CMK (cell line): Measurements from ENCODE around the gene ARMH3.
"Not testable (repeated sequence)": the region's sequence is repeated elsewhere in the genome, so short reads cannot be mapped to it uniquely, and the experiment has no call there.

ENCODE experiments used
- DNase-seq: peaks from one replicate; pipeline ENCODE4 v3.0.0-alpha.2; 2010; ENCODE audit warnings: low read depth

The ARMH3 gene

DNA sequence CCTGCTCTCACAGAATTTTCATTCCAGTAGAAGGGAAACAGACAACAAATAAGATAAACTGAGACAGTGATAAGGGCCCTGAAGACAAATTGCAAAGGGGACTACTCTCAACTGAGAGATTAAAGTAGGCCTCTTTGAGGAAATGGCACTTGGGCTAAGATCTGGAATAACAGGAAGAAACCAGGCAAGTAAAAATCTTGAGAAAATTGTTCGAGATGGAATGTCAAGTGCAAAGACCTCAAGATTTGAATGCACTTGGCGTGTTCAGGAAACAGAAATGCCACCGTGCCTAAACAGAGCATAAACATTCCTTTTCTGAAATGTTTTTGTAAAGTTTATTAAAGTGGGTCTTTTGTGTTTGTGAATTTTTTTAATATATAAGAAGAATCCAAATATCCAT, 10.7 kb downstream of the ARMH3 start:
- no peak for DNase-seq

DNA sequence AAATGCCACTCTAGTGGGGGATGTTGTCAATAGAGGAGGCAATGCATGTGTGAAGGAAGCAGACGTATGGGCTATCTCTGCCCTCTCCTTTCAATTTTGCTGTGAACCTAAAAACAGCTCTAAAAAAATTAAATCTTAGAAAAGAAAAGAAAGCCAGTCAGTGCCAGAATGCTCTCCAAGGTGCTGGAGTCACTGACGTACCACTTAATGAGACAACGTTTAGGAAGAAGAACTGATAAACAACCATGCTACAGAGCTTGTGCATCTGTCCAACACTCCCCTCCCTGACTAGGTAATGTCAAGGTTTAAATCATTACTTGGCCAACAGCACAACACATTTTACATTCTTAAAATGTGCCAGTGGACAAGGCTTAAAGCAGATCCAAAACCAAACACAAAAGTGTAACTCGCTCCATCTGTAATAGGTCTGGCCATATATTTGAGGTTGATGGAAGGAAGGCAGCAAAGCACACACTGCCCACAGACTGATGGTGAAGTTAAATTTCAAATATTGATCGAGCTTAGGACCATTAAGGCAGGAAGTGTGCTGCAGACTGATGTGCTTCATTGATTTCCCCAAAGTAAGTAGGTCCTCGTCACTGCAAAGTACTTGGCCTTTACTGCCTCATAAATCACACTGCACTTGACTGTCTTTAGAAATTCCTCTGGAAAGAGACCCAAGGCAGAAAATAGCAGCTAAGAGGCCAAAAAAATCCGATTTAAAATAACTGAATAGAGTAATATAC, 15.5 kb downstream of the ARMH3 start:
- DNase-seq, result no peak

DNA sequence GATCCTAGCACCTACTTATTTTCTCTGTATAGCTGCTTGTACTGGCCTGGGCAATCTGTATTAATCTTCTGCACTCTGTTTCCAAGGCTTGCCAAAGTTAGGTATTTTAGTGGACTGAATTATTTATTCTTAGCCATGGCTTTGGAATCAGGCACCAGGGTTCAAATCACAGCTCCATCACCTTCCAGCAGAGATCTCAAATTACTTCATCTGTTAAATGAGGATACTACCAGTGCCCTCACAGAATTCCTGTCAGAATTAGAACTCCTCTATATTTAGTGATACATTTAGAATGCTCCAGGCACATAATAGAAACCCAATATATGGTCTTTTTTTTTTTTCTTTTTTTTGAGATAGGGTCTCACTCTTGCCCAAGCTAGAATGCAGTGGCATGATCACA, 17.6 kb downstream of the ARMH3 start:
- no peak for DNase-seq

DNA sequence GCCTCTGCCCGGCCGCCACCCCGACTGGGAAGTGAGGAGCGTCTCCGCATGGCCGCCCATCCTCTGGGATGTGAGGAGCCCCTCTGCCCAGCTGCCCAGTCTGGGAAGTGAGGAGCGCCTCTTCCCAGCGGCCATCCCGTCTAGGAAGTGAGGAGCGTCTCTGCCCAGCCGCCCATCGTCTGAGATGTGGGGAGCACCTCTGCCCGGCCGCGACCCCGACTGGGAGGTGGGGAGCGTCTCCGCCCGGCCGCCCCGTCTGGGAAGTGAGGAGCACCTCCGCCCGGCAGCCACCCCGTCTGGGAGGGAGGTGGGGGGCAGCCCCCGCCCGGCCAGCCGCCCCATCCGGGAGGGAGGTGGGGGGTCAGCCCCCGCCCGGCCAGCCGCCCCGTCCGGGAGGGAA, 20.2 kb downstream of the ARMH3 start:
- DNase-seq, result not testable (repeated sequence)

DNA sequence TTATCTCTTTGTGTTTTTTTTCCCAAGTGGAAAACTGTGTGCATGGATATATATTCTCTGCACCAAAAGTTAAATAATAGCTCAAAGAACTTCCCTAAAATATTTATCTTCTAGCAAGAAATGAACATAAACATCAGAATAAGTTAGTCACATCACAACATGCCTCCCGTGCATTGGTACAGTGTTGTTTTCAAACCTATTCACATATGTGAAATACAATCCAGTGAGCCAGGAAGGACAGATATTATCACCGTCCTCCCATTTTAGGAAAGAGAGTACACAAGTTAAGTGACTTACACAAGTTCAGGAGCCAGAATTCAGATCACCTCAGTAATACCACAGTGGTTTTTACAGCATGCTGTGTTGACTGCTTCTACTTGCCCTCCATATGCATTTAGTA, 22.2 kb downstream of the ARMH3 start:
- DNase-seq, result no peak

DNA sequence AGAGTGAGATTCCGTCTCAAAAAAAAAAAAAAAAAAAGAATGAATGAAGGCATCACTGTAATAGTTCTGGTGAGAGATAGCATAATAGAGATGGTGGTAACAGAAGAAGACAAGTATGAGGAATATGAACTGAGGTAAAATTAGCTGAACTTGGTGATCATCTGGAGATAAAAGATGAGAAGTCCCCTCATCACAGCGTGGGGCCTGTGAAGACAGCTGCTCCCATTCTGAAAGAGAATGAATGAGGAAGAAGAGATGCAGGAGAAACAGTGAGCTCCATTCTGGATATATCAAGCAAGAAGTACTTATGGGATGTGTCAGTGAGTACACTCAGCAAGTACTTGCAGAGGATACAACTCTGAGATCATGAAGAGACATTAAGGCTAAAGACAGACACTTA, 28.7 kb downstream of the ARMH3 start:
- DNase-seq, result no peak

DNA sequence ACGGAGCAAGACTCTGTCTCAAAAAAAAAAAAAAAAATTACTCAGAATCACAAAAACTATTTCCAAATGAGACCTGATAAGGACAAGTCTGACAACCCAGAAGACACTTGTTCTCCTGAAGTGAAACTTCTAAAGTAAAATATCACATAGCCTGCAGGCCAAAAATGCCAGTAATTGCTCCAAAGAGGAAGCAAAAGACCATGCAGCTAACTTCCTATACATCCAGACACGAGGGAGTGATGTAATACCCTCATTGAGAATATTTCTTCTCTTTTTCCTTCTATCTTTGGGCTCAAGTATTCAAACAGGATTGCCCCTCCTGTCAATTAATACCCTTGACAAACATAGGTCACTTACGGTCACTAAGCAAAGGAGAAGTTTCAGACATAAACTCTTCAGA, 31.2 kb downstream of the ARMH3 start:
- DNase-seq, result no peak

DNA sequence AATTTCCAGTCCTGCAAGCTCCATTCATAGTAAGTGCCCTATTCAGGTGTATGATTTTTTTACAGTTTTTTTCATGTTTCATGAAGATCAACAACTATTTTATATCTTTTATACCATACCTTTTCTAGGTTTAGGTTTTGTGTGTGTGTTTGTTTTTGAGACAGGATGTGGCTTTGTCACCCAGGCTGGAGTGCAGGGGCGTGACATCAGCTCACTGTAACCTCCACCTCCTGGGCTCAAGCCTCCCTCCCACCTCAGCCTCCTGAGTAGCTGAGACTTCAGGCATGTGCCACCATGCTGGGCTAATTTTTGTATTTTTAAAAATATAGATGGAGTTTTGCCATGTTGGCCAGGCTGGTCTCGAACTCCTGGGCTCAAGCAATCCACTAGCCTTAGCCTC, 35.0 kb downstream of the ARMH3 start:
- no peak for DNase-seq

DNA sequence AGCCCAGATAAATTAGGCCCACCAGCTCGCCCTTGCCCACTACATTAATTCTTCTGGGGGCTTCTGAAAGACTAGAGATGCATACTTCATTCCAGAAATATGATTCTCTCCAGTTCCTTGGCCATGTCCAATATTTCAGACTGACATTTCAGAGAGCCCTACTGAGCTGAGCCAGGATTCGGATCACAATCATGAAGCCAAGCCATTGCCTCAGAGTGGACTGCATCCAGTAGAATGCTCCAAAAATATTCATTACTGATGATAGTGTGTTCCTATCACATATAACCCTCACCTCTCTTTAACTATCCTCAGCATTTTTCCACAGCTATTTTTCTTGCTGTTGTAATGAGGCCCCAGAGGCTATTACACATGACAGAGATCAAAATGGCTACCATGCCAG, 38.7 kb downstream of the ARMH3 start:
- no peak for DNase-seq

DNA sequence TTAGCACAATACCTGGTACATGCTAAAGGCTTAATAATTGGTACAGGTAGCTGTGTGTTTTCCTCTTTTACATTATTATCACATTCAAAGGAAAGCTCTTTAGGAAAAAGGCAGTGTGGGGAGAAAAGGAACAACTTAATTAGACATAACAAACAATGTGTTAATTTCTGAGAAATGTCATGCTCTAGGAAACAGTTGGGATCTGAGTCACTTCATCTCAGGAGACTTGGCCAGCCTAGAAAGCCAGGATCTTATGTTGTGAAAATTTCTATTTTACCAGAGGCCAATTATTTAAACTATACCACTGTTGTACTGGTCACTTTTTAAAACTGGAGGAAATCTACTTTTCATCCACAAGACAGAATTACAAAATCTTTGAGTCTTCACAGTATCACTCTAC, 39.6 kb downstream of the ARMH3 start:
- DNase-seq, result no peak

DNA sequence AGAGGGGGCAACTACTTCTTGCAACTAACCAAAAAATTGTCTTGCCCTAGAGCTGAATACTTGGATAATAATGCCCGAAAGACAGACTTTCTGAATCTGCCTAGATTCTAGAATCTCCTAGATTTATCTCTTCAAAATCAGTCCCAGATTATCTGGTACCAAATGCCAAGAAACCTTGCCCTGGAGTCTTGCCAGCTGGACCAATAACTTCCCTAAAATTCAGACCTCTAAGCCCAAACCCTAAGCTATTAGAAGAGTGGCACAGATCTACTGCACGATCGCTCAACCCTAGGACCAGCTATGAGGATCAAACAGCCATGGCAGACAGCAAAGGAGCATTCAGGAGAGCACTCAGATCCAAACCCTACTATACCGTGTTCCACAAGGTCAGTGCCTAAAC, 45.0 kb downstream of the ARMH3 start:
- DNase-seq, result no peak

DNA sequence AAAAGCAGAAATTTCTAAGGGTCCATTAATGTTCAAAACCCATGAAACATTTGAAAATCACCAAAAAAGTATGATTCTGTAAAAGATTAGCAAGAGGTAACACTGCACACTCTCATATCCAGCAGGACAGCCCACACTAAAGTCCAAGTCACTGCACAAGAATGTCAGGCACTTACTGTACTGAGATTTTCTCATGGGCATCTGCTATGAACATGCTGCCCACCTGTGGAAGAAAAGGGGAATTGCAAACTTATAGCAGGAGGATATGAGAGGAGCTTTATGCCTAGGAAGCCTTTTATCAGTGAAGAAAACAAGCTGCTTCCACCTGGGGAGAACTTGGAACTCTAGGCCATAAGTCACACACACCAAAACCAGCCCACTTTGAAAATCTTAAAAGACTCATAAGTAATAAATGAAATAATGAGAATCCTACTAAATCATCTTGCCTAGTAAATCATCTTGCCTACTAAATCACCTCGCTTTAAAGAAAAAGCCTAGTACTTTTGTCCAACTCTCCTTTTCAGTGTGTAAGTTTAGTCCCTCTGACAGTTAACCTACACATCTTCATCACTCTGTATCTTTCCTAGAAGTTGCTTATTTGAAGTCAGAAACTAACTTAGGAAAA, 46.1 kb downstream of the ARMH3 start:
- DNase-seq, result peak; percentile 38

DNA sequence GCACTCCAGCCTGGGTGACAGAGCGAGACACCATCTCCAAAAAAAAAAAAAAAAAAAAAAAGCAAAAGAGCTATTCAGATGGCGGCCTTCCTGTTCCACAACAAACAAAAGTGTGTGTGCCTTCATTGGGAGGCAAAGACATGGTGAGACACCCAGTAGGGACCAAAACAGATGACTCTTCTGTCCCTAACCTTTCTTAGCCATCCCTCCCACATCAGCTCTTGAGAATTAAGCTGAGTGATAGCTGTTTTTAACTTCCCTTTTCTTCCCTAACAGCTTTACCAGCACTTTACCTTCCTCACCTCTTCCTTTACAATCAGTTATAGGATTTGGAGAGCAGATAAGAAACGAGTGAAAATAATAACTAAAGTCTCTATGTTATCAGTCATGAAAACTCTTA, 48.2 kb downstream of the ARMH3 start:
- DNase-seq, result no peak

DNA sequence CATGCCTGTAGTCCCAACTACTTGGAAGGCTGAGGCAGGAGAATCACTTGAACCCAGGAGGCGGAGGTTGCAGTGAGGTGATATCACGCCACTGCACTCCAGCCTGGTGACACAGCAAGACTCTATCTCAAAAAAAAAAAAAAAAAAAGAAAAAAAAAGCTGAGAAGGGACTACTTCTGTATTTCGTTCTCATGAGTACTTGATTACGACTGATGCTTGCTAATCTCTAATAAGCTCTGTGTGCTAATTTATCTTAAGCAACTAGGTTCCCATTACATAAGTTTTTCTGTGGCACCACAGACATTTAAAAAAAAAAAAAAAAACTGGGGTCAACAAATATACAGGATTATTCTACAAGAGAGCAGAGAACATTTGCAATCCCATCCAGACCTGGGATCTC, 48.9 kb downstream of the ARMH3 start:
- DNase-seq, result not testable (repeated sequence)

DNA sequence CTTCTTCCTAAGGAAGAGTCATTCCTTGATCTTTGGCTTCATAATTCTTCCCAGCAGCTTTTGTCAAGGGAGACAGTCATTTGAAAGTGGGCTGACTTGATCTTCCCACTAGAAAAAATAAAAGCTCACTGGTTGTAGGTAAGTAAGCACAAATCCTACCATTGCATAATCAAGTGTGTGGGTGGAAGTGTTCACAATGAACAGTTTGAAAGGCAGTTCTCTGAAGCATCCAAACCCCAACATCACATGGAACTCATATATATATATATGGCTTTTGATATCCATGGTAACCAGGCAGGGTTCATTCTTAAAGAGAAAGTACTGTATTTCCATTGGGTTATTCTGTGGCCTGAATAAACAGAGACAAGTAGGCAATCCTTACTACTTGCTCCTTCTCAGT, 51.6 kb downstream of the ARMH3 start:
- DNase-seq, result no peak

DNA sequence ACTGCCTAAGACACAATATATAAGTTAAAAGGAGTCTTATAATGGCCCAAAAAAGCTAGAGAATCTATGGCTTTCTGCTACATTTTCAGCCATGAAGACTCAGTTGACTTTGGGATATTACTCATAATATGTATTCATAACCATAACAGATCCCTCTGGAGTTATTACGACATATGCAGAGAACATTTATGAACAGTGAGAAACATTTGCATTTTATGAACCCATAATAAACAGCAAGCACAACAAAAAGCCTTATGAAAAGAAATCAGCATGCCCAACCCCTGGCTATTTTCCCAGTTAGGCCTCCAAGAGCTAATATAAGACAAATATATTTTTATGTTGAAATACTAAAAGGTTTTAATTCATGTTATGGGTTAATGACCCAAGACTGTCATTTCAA, 52.4 kb downstream of the ARMH3 start:
- no peak for DNase-seq

DNA sequence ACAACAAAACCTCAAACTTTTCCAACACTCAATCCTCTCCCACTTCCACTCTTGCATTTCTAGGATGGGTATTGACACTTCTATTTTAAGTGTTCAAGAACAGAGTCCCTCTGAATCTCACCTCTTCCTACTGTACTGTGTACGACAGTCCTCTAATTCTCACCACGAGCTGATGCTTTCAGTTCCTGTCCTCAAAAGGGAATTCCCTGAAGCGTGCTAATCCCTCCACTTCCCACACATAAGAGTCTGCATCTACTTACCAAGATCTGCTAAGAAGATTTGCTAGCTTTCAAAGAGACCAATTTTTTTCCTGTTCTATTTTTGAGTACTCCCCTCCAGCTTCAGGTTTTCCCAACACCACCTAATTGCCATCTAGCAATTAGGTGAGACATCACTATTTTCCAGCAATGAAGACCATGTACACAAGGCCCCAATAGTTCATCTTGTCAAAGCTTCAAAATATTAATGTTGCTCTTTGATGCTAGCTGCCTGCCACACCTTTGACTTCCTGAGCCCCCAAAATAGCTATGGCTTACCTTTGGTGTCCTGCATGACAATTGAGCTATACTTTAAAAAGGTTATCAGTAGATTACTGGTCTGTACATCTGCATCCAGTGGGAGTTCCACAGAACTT, 54.4 kb downstream of the ARMH3 start:
- no peak for DNase-seq

DNA sequence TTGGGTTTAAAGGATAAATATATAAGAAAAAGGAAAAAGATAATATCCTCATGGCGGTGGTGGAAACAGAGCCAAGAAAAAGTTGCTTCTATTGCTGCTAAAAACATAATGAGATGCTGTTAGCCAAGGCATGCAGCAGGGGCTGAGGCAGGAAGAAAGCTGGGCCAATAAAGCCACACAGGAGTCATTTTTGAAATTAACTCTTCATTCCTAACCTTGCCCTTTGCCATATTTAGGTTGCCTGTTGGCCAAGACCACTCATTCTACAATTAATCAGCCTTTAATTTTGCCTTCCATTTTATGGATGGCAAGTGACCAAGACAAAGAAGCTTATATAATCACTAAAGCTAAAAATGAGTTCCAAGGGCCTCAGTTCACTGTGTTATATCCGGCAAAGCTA, 58.2 kb downstream of the ARMH3 start:
- no peak for DNase-seq

DNA sequence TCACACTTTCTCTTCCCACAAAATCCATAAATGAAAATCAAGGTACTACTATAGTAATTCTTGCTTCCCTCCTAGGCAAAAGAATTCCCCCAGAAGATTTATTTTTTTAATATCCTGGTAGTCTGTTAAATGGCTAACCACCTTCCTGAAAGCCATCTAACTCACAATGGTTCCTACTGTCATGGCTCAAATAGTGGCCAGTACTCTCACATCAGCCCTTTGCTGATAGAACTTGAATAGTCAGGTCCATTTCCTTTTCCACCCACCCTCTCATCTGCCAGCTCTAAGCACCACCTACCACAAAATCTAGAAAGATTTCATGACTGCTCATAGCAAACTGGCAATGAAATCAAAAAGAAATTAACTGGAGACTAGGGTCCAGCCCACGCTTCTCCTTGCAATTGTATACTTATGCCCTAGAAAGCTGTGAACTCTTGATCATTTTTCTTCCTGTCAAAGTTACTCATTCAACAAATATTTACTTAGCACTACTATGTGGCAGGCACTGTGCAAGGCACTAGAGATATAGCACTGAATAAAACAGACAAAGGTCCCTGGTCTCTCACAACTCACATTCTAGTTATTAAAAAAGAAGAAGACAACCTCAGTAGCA, 60.4 kb downstream of the ARMH3 start:
- DNase-seq, result no peak

DNA sequence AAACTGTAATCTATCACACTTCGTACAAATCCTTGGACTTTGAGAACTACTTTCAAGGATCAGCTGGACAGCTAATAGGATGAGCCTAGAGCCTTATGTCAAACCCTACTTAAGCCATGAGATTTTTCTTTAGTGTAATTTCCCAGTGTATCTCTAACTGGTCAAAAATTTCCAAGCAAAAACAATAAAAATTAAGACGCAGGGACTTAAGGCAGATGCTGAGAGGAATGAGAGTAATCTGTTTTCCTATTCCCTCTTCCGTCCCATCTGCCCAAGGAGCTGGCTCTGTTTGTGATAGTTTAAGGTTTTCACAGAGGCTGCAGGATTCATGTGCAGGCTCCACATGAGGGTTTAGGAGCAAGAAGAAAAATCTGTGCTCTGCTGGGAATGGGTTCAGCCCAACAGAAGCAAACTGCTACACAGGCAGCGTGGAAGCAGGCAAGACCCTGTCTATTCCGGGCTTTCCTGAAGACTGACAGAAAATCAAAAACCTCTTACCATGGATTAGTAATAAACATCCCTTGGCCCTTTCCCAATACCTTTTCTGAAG, 62.2 kb downstream of the ARMH3 start:
- DNase-seq, result no peak

DNA sequence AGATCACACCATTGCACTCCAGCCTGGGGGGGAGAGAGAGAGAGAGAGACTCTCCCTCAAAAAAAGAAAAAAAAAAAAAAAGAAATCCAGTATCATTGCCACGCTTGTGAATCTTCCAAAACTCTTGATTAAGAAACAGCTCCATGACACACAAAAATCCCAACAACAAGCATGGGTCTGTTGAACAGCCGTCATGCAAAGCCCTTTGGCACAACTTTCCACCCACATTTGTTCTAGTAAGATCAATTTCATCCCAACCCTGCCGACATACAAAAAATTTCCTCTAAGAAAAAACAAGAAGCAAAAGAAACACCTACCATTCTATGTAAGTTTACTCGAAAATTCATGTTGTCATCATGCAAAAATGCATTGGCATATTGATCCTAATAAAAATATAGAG, 62.8 kb downstream of the ARMH3 start:
- no peak for DNase-seq

DNA sequence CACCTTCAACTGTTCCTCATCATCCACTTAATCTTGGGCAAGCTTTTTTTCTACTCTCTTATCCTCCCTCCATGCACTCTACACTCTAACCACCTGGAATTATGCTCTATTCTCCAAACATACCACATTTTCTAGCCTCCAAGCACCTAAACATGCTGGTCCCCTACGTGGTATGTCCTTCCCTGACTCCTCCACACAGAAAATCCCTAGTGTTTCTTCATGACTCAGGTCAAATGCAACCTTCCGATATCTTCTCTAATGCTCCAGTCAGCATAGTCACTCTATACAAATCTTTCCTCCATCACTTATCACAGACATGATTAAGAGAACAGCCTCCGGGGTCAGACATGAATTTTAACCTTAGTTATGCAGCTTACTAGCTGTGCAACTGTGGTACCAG, 68.8 kb downstream of the ARMH3 start:
- DNase-seq, result no peak

DNA sequence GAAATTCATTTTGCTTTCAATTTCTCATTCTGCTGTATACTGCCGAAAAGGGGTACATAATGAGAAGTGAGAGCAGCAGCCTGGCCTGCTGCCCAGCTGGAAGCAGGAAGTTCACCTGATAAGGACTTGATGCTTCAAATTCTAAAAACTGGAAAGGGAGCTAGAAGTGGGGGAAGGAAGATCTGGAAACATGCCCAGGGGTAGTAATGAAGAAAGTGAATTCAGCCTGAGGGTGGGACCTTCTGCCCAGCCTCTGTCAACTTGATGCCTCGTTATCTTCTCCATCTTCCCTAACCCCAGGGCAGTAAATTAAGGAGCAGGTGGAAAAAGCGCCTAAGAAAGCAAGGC, 69.4 kb downstream of the ARMH3 start:
- peak; percentile 21 for DNase-seq
